ENCODE results near the gene CMPK2. TPM values are rescaled to one million over a fixed set of nuclear protein-coding genes. Genes with fewer than 3 reads are reported as not detected.
"Not testable (repeated sequence)": the region's sequence is repeated elsewhere in the genome, so short reads cannot be mapped to it uniquely, and the experiment has no call there.

CMPK2 gene
- total and polyA plus RNA-seq, 2 experiments from 2014 or later, result 4.1 to 5.4 TPM

- no peak overlapping the region for H3K4me3 ChIP-seq
- H3K27ac ChIP-seq, result no peak overlapping the region
- no peaks in the 10 kb centered on the region for H3K9me2 ChIP-seq (replicated peaks; ENCODE audit: insufficient read depth)
- no peaks in the 10 kb centered on the region for H3K79me2 ChIP-seq
- no peak for TF ChIP-seq EZH2phosphoT487 (IDR thresholded peaks at IDR 0.05; ENCODE audit: low read depth, severe bottlenecking, unreplicated experiment)
- no peak for TF ChIP-seq EZH2 (IDR thresholded peaks at IDR 0.05; ENCODE audit: borderline replicate concordance)
- no peak for TF ChIP-seq CTCF (IDR thresholded peaks at IDR 0.05; ENCODE audit: poor library complexity)
- H3K27me3 ChIP-seq, result no peaks in the 10 kb centered on the region
- H3K36me3 ChIP-seq (replicated peaks; ENCODE audit: insufficient read depth, low read depth), result no peaks in the 10 kb centered on the region
- 84% methylated on average over 6 of the region's 6 CpGs for WGBS (ENCODE audit: low lambda C conversion rate, missing lambda C conversion rate)
- DNase-seq (ENCODE audit: low spot score), result no peak
- no peak overlapping the region for H2AFZ ChIP-seq
- H3K4me1 ChIP-seq (ENCODE audit: insufficient read depth), result peaks cover 6% of the 10 kb centered on the region
- H4K20me1 ChIP-seq (ENCODE audit: insufficient read depth, poor library complexity, severe bottlenecking), result no peaks in the 10 kb centered on the region
- no peak overlapping the region for H3K4me2 ChIP-seq
- no peaks in the 10 kb centered on the region for H3K9me3 ChIP-seq (ENCODE audit: low read depth)
Observed at GRCh38 chr2:6863792-6864191, 1.9 kb downstream of the CMPK2 start.

GRCh38 chr2:6860296-6860695 lies 5.4 kb downstream of the CMPK2 start:
- Histone ChIP-seq H3K9me2 (replicated peaks; ENCODE audit: insufficient read depth) (no peaks in the 10 kb centered on the region), H3K4me3 (no peak overlapping the region), H4K20me1 (ENCODE audit: insufficient read depth, poor library complexity, severe bottlenecking) (no peaks in the 10 kb centered on the region), H3K36me3 (replicated peaks; ENCODE audit: insufficient read depth, low read depth) (no peaks in the 10 kb centered on the region), H3K27ac (no peak overlapping the region), H3K27me3 (no peaks in the 10 kb centered on the region), H3K79me2 (no peaks in the 10 kb centered on the region), H3K4me2 (no peak overlapping the region), H2AFZ (no peak overlapping the region), H3K9me3 (ENCODE audit: low read depth) (no peaks in the 10 kb centered on the region), H3K4me1 (ENCODE audit: insufficient read depth) (no peaks in the 10 kb centered on the region)
- 92% methylated on average over 3 of the region's 3 CpGs for WGBS (ENCODE audit: low lambda C conversion rate, missing lambda C conversion rate)
- no peak for DNase-seq (ENCODE audit: low spot score)
- TF ChIP-seq EZH2phosphoT487 (IDR thresholded peaks at IDR 0.05; ENCODE audit: low read depth, severe bottlenecking, unreplicated experiment) (no peak), EZH2 (IDR thresholded peaks at IDR 0.05; ENCODE audit: borderline replicate concordance) (no peak), CTCF (IDR thresholded peaks at IDR 0.05; ENCODE audit: poor library complexity) (no peak)

- H2AFZ ChIP-seq; H3K27me3 ChIP-seq; H3K27ac ChIP-seq; H3K9me2 ChIP-seq (replicated peaks; ENCODE audit: insufficient read depth); DNase-seq (ENCODE audit: low spot score); H3K9me3 ChIP-seq (ENCODE audit: low read depth); H4K20me1 ChIP-seq (ENCODE audit: insufficient read depth, poor library complexity, severe bottlenecking); H3K79me2 ChIP-seq; H3K4me3 ChIP-seq; H3K36me3 ChIP-seq (replicated peaks; ENCODE audit: insufficient read depth, low read depth); H3K4me2 ChIP-seq; H3K4me1 ChIP-seq (ENCODE audit: insufficient read depth): not testable (repeated sequence)
- WGBS (ENCODE audit: low lambda C conversion rate, missing lambda C conversion rate), result 100% methylated on average over 4 of the region's 4 CpGs
Observed at GRCh38 chr2:6858466-6859027, 7.2 kb downstream of the CMPK2 start.

GRCh38 chr2:6856548-6856920 lies 9.2 kb downstream of the CMPK2 start:
- Histone ChIP-seq H3K27me3 (no peaks in the 10 kb centered on the region), H3K9me2 (replicated peaks; ENCODE audit: insufficient read depth) (no peaks in the 10 kb centered on the region), H4K20me1 (ENCODE audit: insufficient read depth, poor library complexity, severe bottlenecking) (no peaks in the 10 kb centered on the region), H2AFZ (no peak overlapping the region), H3K4me2 (no peak overlapping the region), H3K9me3 (ENCODE audit: low read depth) (no peaks in the 10 kb centered on the region), H3K4me3 (no peak overlapping the region), H3K79me2 (no peaks in the 10 kb centered on the region), H3K4me1 (ENCODE audit: insufficient read depth) (no peaks in the 10 kb centered on the region), H3K36me3 (replicated peaks; ENCODE audit: insufficient read depth, low read depth) (no peaks in the 10 kb centered on the region), H3K27ac (no peak overlapping the region)
- WGBS (ENCODE audit: low lambda C conversion rate, missing lambda C conversion rate), result 90% methylated on average over 1 of the region's 1 CpG
- no peak for TF ChIP-seq EZH2phosphoT487 (IDR thresholded peaks at IDR 0.05; ENCODE audit: low read depth, severe bottlenecking, unreplicated experiment)
- no peak for TF ChIP-seq CTCF (IDR thresholded peaks at IDR 0.05; ENCODE audit: poor library complexity)
- TF ChIP-seq EZH2 (IDR thresholded peaks at IDR 0.05; ENCODE audit: borderline replicate concordance), result no peak
- DNase-seq (ENCODE audit: low spot score), result no peak
